HepG2 (cell line): ENCODE measurements around the gene SPIRE1. TPM values are rescaled to one million over a fixed set of nuclear protein-coding genes. Genes with fewer than 3 reads are reported as not detected.

Source experiments
- ATAC-seq: fragments of 200-7000 bp; cut with Tn5 transposase; 3 replicates; pipeline ENCODE4 v1.9.1; 2020; ENCODE audit warnings: mild to moderate bottlenecking, moderate library complexity
- BruUV-seq: library from RNA; stranded (reverse); fragments of 400-500 nt; replicated peaks from 2 replicates; lab custom pipeline; 2021; lab: Mats Ljungman, UMichigan
- CTCF ChIA-PET: fragments of 300-600 bp; formaldehyde crosslinking; extraction: SDS; loops from one replicate; lab custom pipeline; 2021; ENCODE audit warnings: low total read pairs, inconsistent platforms, low intra/inter-chr PET ratio; lab: Yijun Ruan, JAX
- POLR2A ChIA-PET: fragments of 350-600 bp; sonication (Branson Sonifier 250); formaldehyde crosslinking; loops from one replicate; lab custom pipeline; 2020; ENCODE audit warnings: antibody characterized with exemption, inconsistent platforms; lab: Yijun Ruan, JAX
- DNase-seq: peaks from one replicate; pipeline ENCODE4 v3.0.0-alpha.2; 2015; ENCODE audit warnings: low spot score
- FAIRE-seq: peaks from 3 replicates; lab custom pipeline; 2011; peaks lifted over from hg19 to GRCh38; lab: Jason Lieb, UNC
- H2AFZ ChIP-seq: one replicate; pipeline ENCODE4 v1.6.1; 2011; ENCODE audit warnings: low read length, inconsistent platforms
- H3K27ac ChIP-seq: fragments of 300-600 bp; 3 replicates; pipeline ENCODE4 v1.8.0; 2011; ENCODE audit warnings: mixed run types, mild to moderate bottlenecking, mixed read lengths, low read length, inconsistent platforms; ENCODE audit not compliant: insufficient read depth; ENCODE audit errors: extremely low read length
- H3K27me3 ChIP-seq, 2 experiments: fragments of 200-600 bp in 1 of 2; 2 replicates in 1 of 2; 3 replicates in 1 of 2; pipeline versions ENCODE4 v1.6.0 to v1.8.0; 2011; ENCODE audit warnings: low read length in 2 of 2, mild to moderate bottlenecking in 2 of 2, moderate library complexity in 2 of 2, inconsistent platforms in 1 of 2; ENCODE audit not compliant: insufficient read depth in 2 of 2, control insufficient read depth in 1 of 2
- H3K36me3 ChIP-seq, 2 experiments: fragments of 200-600 bp in 1 of 2; replicated peaks in 1 of 2; 2 replicates in 1 of 2; 3 replicates in 1 of 2; pipeline versions ENCODE4 v1.5.1 to v1.8.0; 2011; ENCODE audit warnings: low read length in 2 of 2, inconsistent platforms in 1 of 2; ENCODE audit not compliant: insufficient read depth in 2 of 2, control insufficient read depth in 1 of 2
- H3K4me1 ChIP-seq: 2 replicates; pipeline ENCODE4 v1.5.1; 2012; ENCODE audit warnings: low read length, inconsistent platforms; ENCODE audit not compliant: insufficient read depth
- H3K4me2 ChIP-seq: 2 replicates; pipeline ENCODE4 v1.6.0; 2011; ENCODE audit warnings: low read depth, low read length, inconsistent platforms
- H3K4me3 ChIP-seq, 3 experiments: fragments of 200-600 bp in 1 of 3; sonication (generic), shearing (Covaris generic) in 1 of 3; replicated peaks in 1 of 3; 2 replicates each; pipeline ENCODE4 v1.5.1; 2011 to 2016; ENCODE audit warnings: low read length in 3 of 3, inconsistent platforms in 2 of 3, low read depth in 2 of 3, mild to moderate bottlenecking in 2 of 3, control low read depth in 1 of 3, mixed read lengths in 1 of 3; ENCODE audit not compliant: insufficient read depth in 1 of 3
- H3K79me2 ChIP-seq: one replicate; pipeline ENCODE4 v1.6.1; 2011; ENCODE audit warnings: low read length, inconsistent platforms; ENCODE audit not compliant: insufficient read depth
- H3K9ac ChIP-seq: 2 replicates; pipeline ENCODE4 v1.6.0; 2011; ENCODE audit warnings: mild to moderate bottlenecking, low read depth, low read length, inconsistent platforms; ENCODE audit not compliant: insufficient read depth
- H3K9me3 ChIP-seq: 2 replicates; pipeline ENCODE4 v1.5.1; 2012; ENCODE audit warnings: mild to moderate bottlenecking, low read length
- H4K20me1 ChIP-seq: 2 replicates; pipeline ENCODE4 v1.6.0; 2011; ENCODE audit warnings: inconsistent platforms, mild to moderate bottlenecking, low read length, moderate library complexity; ENCODE audit not compliant: insufficient read depth
- DNMT1 ChIP-seq: sonication (generic); formaldehyde crosslinking; IDR thresholded peaks from 2 replicates; pipeline ENCODE4 v1.5.1; 2020; ENCODE audit warnings: mild to moderate bottlenecking, missing genetic modification reagents
- HNF4A ChIP-seq: sonication (generic); formaldehyde crosslinking; IDR thresholded peaks from 2 replicates; pipeline ENCODE4 v1.4.0; 2020; ENCODE audit warnings: missing genetic modification reagents
- MED1 ChIP-seq: sonication (generic); formaldehyde crosslinking; IDR thresholded peaks from 2 replicates; pipeline ENCODE4 v1.4.0; 2020; ENCODE audit warnings: missing genetic modification reagents
- MEF2D ChIP-seq: sonication (generic); formaldehyde crosslinking; IDR thresholded peaks from 2 replicates; pipeline ENCODE4 v1.5.1; 2020; ENCODE audit warnings: mild to moderate bottlenecking, missing genetic modification reagents
- MXI1 ChIP-seq: IDR thresholded peaks from 3 replicates; pipeline ENCODE4 v1.6.1; 2012; ENCODE audit warnings: low read depth, low read length, inconsistent platforms, borderline replicate concordance
- MYC ChIP-seq: sonication (generic); formaldehyde crosslinking; IDR thresholded peaks from 2 replicates; pipeline ENCODE4 v1.9.0; 2021; ENCODE audit warnings: missing genetic modification reagents, borderline replicate concordance
- RBM22 ChIP-seq: fragments of 200-400 bp; formaldehyde crosslinking; optimal IDR thresholded peaks from 2 replicates; pipeline ENCODE3; 2017; ENCODE audit warnings: mild to moderate bottlenecking, low read length, moderate library complexity
- SALL1 ChIP-seq: sonication (generic); formaldehyde crosslinking; IDR thresholded peaks from 2 replicates; pipeline ENCODE4 v1.8.0; 2022; ENCODE audit warnings: mild to moderate bottlenecking, missing genetic modification reagents
- SAP130 ChIP-seq: IDR thresholded peaks from 2 replicates; pipeline ENCODE4 v1.6.1; 2016; ENCODE audit warnings: low read depth
- ZBTB7A ChIP-seq: sonication (generic); formaldehyde crosslinking; IDR thresholded peaks from 2 replicates; pipeline ENCODE4 v1.8.0; 2022; ENCODE audit warnings: mild to moderate bottlenecking, missing genetic modification reagents
- ZNF619 ChIP-seq: sonication (generic); formaldehyde crosslinking; IDR thresholded peaks from 2 replicates; pipeline ENCODE4 v1.4.0; 2020; ENCODE audit warnings: mild to moderate bottlenecking, missing genetic modification reagents
- ZNF7 ChIP-seq: IDR thresholded peaks from 2 replicates; pipeline ENCODE4 v1.6.1; 2016; ENCODE audit warnings: missing biosample characterization, missing genetic modification reagents
- ZSCAN31 ChIP-seq: sonication (generic); formaldehyde crosslinking; IDR thresholded peaks from 2 replicates; pipeline ENCODE4 v1.5.0; 2020; ENCODE audit warnings: low read depth, mild to moderate bottlenecking, missing genetic modification reagents
- WGBS: methylation state at CpG from one replicate; pipeline ENCODE4 v1.1.6; 2017; ENCODE audit warnings: low lambda C conversion rate; 5-methylcytosine and 5-hydroxymethylcytosine counted together
- in situ Hi-C: cut with HindIII; loops from 2 replicates; pipeline ENCODE4 v1.10.0; 2017; ENCODE audit warnings: low pct_unique_long_range_greater_than_20kb; ENCODE audit not compliant: extremely low pct_ligation_motif_present
- intact Hi-C: fragments of 100-400 bp; cut with micrococcal nuclease; formaldehyde crosslinking; loops from one replicate; pipeline ENCODE4 v1.10.0; 2022; ENCODE audit not compliant: unreplicated experiment
- polyA plus RNA-seq, 8 experiments: library from polyadenylated mRNA; depleted of rRNA in 3 of 8; stranded (reverse) in 7 of 8; unstranded in 1 of 8; fragments of >200 nt; fragmentation: Illumina TruSeq in 4 of 8; extraction: Trizol in 4 of 8; gene quantifications; 2 replicates each; pipeline versions ENCODE4 v1.2.1 to v1.2.3, GENCODE V29; 2011 to 2016; ENCODE audit warnings: low read depth in 4 of 8, missing spikeins in 1 of 8, mixed read lengths in 1 of 8; ENCODE audit not compliant: insufficient read depth in 1 of 8
- total RNA-seq, 5 experiments: library from RNA; depleted of rRNA; stranded (reverse); fragments of >200 nt; fragmentation: Illumina TruSeq; extraction: Trizol; gene quantifications; 2 replicates each; pipeline ENCODE4 v1.2.3, GENCODE V29; 2016; ENCODE audit warnings: low read depth in 1 of 5
- TF ChIP-seq, protein P1 (sequence below): sonication (generic); IDR thresholded peaks from 2 replicates; pipeline ENCODE4 v1.6.1; 2016; ENCODE audit warnings: low read depth, borderline replicate concordance
- TF ChIP-seq, protein P2 (sequence below): IDR thresholded peaks from 2 replicates; pipeline ENCODE4 v1.6.1; 2012; ENCODE audit warnings: inconsistent platforms
- TF ChIP-seq, protein P3 (sequence below): IDR thresholded peaks from 2 replicates; pipeline ENCODE4 v1.4.0; 2020; ENCODE audit warnings: mild to moderate bottlenecking, missing genetic modification reagents

The SPIRE1 gene
- total and polyA plus RNA-seq, 2 of the 13 experiments (the other 11 are each of a cell fraction or from before 2014, with no cell fraction given), result 9.9 to 21.3 TPM

DNA sequence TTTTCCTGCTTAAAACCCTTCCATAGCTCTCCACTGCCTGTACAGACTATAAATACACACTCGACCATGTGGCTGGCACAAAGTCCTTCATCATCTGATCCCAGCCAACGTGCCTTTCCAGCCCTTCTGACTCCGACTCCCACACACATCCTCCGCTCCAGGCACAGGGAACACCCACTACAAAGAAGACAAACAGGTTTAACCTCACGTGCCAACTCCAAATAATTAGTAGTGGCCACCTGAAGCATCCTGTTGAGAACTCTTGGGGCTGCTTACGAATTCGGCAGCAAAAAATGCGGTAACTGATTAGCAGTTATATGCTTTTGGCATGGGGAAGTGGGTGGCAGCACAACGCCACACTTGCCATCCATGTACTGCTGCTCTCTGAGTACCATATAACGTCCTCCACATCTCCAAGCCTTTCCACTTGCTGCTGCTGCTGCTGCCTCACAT, 12.1 kb downstream of the SPIRE1 start:
- FAIRE-seq, result no peak
- H2AFZ ChIP-seq, result no peak overlapping the region
- no peak overlapping the region for H3K27ac ChIP-seq
- ATAC-seq, result peak; percentile 84
- peak; percentile 41 for DNase-seq
- TF ChIP-seq DNMT1 (no peak), ZNF7 (no peak), MYC (CRISPR knock-in tag) (peak; percentile 38; the same call in 1 of the 2 replicates), RBM22 (no peak), SALL1 (CRISPR knock-in tag) (0 out of 2 replicates have a peak, but pooled peaks have one; percentile 20), ZSCAN31 (no peak), HNF4A (peak; percentile 49; the same call in 1 of the 2 replicates), MED1 (0 out of 2 replicates have a peak, but pooled peaks have one; percentile 14), MXI1 (0 out of 3 replicates have a peak, but pooled peaks have one; percentile 23), ZBTB7A (CRISPR knock-in tag) (no peak), SAP130 (CRISPR knock-in tag) (peak; percentile 43; the same call in 1 of the 2 replicates), MEF2D (CRISPR knock-in tag) (0 out of 2 replicates have a peak, but pooled peaks have one; percentile 23), ZNF619 (no peak)
- TF ChIP-seq, protein P1, sequence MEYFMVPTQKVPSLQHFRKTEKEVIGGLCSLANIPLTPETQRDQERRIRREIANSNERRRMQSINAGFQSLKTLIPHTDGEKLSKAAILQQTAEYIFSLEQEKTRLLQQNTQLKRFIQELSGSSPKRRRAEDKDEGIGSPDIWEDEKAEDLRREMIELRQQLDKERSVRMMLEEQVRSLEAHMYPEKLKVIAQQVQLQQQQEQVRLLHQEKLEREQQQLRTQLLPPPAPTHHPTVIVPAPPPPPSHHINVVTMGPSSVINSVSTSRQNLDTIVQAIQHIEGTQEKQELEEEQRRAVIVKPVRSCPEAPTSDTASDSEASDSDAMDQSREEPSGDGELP, result peak; percentile 60; the same call in 1 of the 2 replicates
- TF ChIP-seq, protein P2, sequence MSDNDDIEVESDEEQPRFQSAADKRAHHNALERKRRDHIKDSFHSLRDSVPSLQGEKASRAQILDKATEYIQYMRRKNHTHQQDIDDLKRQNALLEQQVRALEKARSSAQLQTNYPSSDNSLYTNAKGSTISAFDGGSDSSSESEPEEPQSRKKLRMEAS, result peak; percentile 61; the same call in 1 of the 2 replicates
- TF ChIP-seq, protein P3, sequence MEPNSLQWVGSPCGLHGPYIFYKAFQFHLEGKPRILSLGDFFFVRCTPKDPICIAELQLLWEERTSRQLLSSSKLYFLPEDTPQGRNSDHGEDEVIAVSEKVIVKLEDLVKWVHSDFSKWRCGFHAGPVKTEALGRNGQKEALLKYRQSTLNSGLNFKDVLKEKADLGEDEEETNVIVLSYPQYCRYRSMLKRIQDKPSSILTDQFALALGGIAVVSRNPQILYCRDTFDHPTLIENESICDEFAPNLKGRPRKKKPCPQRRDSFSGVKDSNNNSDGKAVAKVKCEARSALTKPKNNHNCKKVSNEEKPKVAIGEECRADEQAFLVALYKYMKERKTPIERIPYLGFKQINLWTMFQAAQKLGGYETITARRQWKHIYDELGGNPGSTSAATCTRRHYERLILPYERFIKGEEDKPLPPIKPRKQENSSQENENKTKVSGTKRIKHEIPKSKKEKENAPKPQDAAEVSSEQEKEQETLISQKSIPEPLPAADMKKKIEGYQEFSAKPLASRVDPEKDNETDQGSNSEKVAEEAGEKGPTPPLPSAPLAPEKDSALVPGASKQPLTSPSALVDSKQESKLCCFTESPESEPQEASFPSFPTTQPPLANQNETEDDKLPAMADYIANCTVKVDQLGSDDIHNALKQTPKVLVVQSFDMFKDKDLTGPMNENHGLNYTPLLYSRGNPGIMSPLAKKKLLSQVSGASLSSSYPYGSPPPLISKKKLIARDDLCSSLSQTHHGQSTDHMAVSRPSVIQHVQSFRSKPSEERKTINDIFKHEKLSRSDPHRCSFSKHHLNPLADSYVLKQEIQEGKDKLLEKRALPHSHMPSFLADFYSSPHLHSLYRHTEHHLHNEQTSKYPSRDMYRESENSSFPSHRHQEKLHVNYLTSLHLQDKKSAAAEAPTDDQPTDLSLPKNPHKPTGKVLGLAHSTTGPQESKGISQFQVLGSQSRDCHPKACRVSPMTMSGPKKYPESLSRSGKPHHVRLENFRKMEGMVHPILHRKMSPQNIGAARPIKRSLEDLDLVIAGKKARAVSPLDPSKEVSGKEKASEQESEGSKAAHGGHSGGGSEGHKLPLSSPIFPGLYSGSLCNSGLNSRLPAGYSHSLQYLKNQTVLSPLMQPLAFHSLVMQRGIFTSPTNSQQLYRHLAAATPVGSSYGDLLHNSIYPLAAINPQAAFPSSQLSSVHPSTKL, result 0 out of 2 replicates have a peak, but pooled peaks have one; percentile 11
- ChIA-PET POLR2A (no interaction called here), CTCF (no interaction called here)
- no peak overlapping the region for H3K4me3 ChIP-seq
- peaks cover 24% of the 10 kb centered on the region for H3K79me2 ChIP-seq
- H3K9ac ChIP-seq, result no peak overlapping the region
- WGBS, result 62% methylated on average over 10 of the region's 10 CpGs
- intact Hi-C loops (no loop called here), in situ Hi-C loops (no loop called here)
- H3K4me2 ChIP-seq, result peak overlapping the region; percentile 37; the same call in 1 of the 2 replicates
- H3K36me3 ChIP-seq, result peaks cover 1 to 8% of the 10 kb centered on the region in 2 experiments; a peak in 1 of 5 replicates
- H3K9me3 ChIP-seq, result no peaks in the 10 kb centered on the region
- H4K20me1 ChIP-seq, result no peaks in the 10 kb centered on the region
- H3K27me3 ChIP-seq, result no peaks in the 10 kb centered on the region
- BruUV-seq, result no TSS peak
- H3K4me1 ChIP-seq, result peaks cover 30% of the 10 kb centered on the region
